C4-2B (cell line): ENCODE results near the gene UTP14C.
"Not testable (repeated sequence)": the region's sequence is repeated elsewhere in the genome, so short reads cannot be mapped to it uniquely, and the experiment has no call there.

Source experiments
- H3K27ac ChIP-seq: fragments of 450-650 bp; 2 replicates; pipeline ENCODE4 v1.5.1; 2017
- CTCF ChIP-seq: fragments of 450-650 bp; conservative IDR thresholded peaks from 2 replicates; pipeline ENCODE4 v1.5.1; 2017; ENCODE audit warnings: mild to moderate bottlenecking
- ZFX ChIP-seq: fragments of 450-650 bp; IDR thresholded peaks from 2 replicates; pipeline ENCODE4 v1.6.1; 2017

The UTP14C gene

GRCh38 chr13:52016296-52016695, 8.2 kb upstream of the UTP14C start:
- no peak for TF ChIP-seq ZFX
- no peak for TF ChIP-seq CTCF
- no peak overlapping the region for H3K27ac ChIP-seq

GRCh38 chr13:52020191-52020590, 4.3 kb upstream of the UTP14C start:
- H3K27ac ChIP-seq, result no peak overlapping the region
- TF ChIP-seq ZFX (no peak), CTCF (no peak)

GRCh38 chr13:52022356-52022755, 2.1 kb upstream of the UTP14C start:
- no peak overlapping the region for H3K27ac ChIP-seq
- no peak for TF ChIP-seq CTCF
- TF ChIP-seq ZFX, result no peak

- no peak overlapping the region for H3K27ac ChIP-seq
- TF ChIP-seq ZFX, result no peak
Observed at GRCh38 chr13:52025475-52026245, 1.2 kb downstream of the UTP14C start.

- TF ChIP-seq CTCF, result no peak
- TF ChIP-seq ZFX, result no peak
- no peak overlapping the region for H3K27ac ChIP-seq
Observed at GRCh38 chr13:52026246-52026626, 1.7 kb downstream of the UTP14C start.

GRCh38 chr13:52027832-52028231, 3.3 kb downstream of the UTP14C start:
- no peak for TF ChIP-seq ZFX
- no peak for TF ChIP-seq CTCF
- no peak overlapping the region for H3K27ac ChIP-seq

GRCh38 chr13:52029569-52029968, 5.1 kb downstream of the UTP14C start:
- no peak overlapping the region for H3K27ac ChIP-seq
- TF ChIP-seq CTCF, result no peak
- TF ChIP-seq ZFX, result no peak

- H3K27ac ChIP-seq, result not testable (repeated sequence)
Observed at GRCh38 chr13:52030401-52030800, 5.9 kb downstream of the UTP14C start.
